Stimulated activated CD4-positive, alpha-beta T cell treated with anti-CD3 and anti-CD28 coated beads, Interleukin-1b, Interleukin-23, amount 100 ng/mL, for 24 hours (primary cell): Measurements from ENCODE around the gene MARS1.
"Not testable (repeated sequence)": the region's sequence is repeated elsewhere in the genome, so short reads cannot be mapped to it uniquely, and the experiment has no call there.

ENCODE experiments used
- DNase-seq, 4 experiments: peaks; one replicate each; pipeline ENCODE4 v3.0.0-alpha.2; 2020; ENCODE audit warnings: low read depth in 4 of 4, low spot score in 1 of 4

The MARS1 gene

GRCh38 chr12:57489157-57489641 lies 1.3 kb downstream of the MARS1 start:
- no peak for DNase-seq

GRCh38 chr12:57490126-57490525 lies 2.3 kb downstream of the MARS1 start:
- DNase-seq = no peak

GRCh38 chr12:57491393-57492280 lies 3.8 kb downstream of the MARS1 start:
- no peak for DNase-seq

- DNase-seq = not testable (repeated sequence)
Observed at GRCh38 chr12:57495051-57495701, 7.3 kb downstream of the MARS1 start.

GRCh38 chr12:57496822-57497221 lies 9.0 kb downstream of the MARS1 start:
- no peak for DNase-seq

GRCh38 chr12:57497223-57498131 lies 9.6 kb downstream of the MARS1 start:
- no peak for DNase-seq

GRCh38 chr12:57498132-57498502 lies 10.2 kb downstream of the MARS1 start:
- DNase-seq = no peak

GRCh38 chr12:57498571-57498970 lies 10.7 kb downstream of the MARS1 start:
- DNase-seq = no peak

- no peak for DNase-seq
Observed at GRCh38 chr12:57500213-57500612, 12.3 kb downstream of the MARS1 start.

- DNase-seq = not testable (repeated sequence)
Observed at GRCh38 chr12:57502311-57502969, 14.6 kb downstream of the MARS1 start.

GRCh38 chr12:57506541-57506940 lies 18.7 kb downstream of the MARS1 start:
- DNase-seq = not testable (repeated sequence)

- DNase-seq = not testable (repeated sequence)
Observed at GRCh38 chr12:57507796-57508195, 19.9 kb downstream of the MARS1 start.

GRCh38 chr12:57511161-57511560 lies 23.3 kb downstream of the MARS1 start:
- no peak for DNase-seq

GRCh38 chr12:57511588-57512325 lies 23.9 kb downstream of the MARS1 start:
- no peak for DNase-seq

- no peak for DNase-seq
Observed at GRCh38 chr12:57512665-57513064, 24.8 kb downstream of the MARS1 start.

- DNase-seq = no peak
Observed at GRCh38 chr12:57513266-57513665, 25.4 kb downstream of the MARS1 start.

- not testable (repeated sequence) for DNase-seq
Observed at GRCh38 chr12:57513677-57514076, 25.8 kb downstream of the MARS1 start.

- DNase-seq = not testable (repeated sequence)
Observed at GRCh38 chr12:57514246-57514645, 26.4 kb downstream of the MARS1 start.

GRCh38 chr12:57514720-57515407 lies 27.0 kb downstream of the MARS1 start:
- no peak for DNase-seq
